Endometrial microvascular endothelial cells (primary cell): Measurements from ENCODE around the gene ICAM1. TPM values are rescaled to one million over a fixed set of nuclear protein-coding genes. Genes with fewer than 3 reads are reported as not detected.
"Not testable (repeated sequence)": the region's sequence is repeated elsewhere in the genome, so short reads cannot be mapped to it uniquely, and the experiment has no call there.

Experiments used
- in situ Hi-C: cut with HindIII; loops from 2 replicates; pipeline ENCODE4 v1.10.0; 2017; ENCODE audit warnings: low sequenced_read_pairs, low pct_unique_long_range_greater_than_20kb; ENCODE audit errors: inconsistent ontology term
- total RNA-seq: library from RNA; depleted of rRNA; stranded (reverse); fragments of >200 nt; gene quantifications from one replicate; pipeline ENCODE4 v1.2.3, GENCODE V29; 2015; ENCODE audit errors: inconsistent ontology term

The ICAM1 gene, protein sequence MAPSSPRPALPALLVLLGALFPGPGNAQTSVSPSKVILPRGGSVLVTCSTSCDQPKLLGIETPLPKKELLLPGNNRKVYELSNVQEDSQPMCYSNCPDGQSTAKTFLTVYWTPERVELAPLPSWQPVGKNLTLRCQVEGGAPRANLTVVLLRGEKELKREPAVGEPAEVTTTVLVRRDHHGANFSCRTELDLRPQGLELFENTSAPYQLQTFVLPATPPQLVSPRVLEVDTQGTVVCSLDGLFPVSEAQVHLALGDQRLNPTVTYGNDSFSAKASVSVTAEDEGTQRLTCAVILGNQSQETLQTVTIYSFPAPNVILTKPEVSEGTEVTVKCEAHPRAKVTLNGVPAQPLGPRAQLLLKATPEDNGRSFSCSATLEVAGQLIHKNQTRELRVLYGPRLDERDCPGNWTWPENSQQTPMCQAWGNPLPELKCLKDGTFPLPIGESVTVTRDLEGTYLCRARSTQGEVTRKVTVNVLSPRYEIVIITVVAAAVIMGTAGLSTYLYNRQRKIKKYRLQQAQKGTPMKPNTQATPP
- total RNA-seq, result 87.4 TPM

DNA sequence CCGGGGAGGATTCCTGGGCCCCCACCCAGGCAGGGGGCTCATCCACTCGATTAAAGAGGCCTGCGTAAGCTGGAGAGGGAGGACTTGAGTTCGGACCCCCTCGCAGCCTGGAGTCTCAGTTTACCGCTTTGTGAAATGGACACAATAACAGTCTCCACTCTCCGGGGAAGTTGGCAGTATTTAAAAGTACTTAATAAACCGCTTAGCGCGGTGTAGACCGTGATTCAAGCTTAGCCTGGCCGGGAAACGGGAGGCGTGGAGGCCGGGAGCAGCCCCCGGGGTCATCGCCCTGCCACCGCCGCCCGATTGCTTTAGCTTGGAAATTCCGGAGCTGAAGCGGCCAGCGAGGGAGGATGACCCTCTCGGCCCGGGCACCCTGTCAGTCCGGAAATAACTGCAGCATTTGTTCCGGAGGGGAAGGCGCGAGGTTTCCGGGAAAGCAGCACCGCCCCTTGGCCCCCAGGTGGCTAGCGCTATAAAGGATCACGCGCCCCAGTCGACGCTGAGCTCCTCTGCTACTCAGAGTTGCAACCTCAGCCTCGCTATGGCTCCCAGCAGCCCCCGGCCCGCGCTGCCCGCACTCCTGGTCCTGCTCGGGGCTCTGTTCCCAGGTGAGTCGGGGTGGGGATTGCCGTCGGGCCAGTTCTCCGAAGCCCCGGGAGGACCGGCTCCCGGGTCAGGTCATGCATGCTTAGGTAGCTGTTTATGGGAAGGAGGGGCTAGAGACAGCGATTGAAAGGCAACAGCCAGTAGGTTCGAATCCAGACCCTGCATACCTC, at the start of gene ICAM1:
Gene ICAM1, plus strand, starts transcription at position 505 of the 779 bp plus-strand sequence. Its CDS starts 40 bp downstream, at position 545.
- in situ Hi-C loops, result no loop called here

DNA sequence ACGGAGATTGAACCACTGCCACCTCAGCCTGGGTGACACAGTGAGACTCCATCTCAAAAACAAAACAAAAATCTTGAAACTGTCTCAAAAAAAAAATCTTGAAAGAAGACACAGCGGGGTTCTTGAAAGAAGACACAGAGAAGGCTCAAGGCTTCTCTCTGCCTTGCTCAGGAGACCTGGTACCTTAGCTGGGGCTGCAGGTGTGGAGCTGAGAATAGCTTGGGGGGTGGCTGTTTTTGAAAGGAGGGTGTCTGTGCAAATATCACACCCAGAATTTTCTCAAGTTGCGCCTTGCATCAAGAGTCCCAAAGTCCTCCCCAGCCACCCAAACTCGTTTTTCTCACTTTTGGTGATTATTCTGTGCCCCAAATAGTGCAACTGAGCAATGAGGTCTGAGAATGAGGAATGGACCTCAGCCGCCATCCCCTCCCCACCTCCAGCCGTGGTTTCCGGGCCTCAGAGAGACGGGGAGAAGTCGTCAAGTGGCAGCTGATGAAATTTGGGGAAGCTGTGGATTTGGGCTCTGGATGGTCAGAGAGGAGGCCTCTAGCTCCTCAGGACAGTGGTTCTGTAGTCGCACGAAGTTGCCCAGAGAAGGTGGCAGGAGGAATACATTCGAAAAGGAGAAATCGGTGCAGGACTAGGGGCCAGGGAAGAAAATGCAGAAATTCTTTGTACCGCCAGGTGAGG, 48.6 kb upstream of the ICAM1 start:
- in situ Hi-C loops, result no loop called here

DNA sequence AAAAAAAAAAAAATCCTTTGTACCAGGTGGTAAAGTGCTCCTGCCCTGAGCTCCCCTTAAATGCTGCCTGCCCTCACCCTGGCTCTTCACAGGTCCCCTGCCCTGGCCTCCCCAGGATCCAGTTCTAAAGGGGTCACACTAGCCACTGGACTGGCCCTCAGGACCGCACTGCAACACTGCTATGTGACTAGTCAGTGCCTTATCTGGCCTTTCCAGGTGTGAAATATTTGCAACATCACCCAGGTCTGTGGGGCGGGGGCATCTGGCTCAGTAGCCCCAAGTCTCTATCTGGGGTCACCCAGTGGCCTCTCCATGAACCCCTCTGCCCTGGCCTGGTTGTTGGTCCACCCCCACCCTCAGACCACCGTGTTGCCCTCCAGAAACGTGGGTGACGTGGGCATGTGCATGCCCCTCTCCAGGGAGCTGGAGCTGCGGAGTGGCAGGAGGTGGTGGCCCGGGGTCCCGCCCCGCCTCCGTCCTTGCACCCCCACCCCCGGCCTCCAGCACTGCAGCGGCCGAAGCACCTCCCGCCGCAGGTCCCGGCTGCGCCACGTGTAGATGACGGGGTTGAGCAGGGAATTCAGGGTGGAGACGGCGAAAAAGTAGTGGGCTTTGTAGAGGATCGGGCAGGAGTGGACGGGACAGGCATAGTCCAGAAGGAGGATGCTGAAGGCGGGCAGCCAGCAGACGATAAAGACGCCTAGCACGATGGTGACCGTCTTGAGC, 47.3 kb upstream of the ICAM1 start:
- in situ Hi-C loops, result no loop called here

DNA sequence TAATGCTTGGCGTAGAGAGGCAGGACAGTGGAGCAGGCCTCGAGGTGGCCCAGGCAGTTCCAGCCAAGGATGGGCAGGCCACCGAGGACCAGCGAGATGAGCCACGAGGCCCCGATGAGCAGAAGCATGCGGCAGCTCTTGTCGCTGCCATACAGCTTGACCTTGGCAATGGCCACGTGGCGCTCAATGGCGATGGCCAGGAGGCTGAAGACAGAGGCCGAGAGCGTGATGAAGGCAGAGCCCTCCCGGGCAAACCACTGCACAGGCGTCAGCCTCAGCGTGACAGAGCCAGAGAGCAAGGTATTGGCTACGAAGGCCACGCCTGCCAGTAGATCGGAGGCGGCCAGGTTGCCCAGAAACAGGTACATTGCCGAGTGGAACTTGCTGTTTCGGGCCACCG, 46.6 kb upstream of the ICAM1 start:
- in situ Hi-C loops, result no loop called here

DNA sequence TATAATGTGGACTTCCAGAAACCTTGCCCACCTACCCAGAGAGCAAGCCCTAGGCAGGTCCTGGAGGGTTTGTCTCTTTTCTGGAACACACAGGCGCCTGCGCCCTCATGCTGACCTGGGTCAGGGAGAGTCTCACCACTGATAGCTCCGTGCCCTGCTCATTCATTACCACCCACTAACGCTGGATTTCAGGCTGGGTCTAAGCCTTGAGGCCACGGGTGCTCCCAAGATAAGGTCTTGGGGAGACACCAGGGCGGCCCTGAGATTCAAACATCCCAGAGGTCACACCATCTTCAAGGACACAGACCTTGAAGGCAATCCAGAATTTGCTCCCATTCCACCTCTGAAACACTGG, 44.9 kb upstream of the ICAM1 start:
- in situ Hi-C loops, result no loop called here

DNA sequence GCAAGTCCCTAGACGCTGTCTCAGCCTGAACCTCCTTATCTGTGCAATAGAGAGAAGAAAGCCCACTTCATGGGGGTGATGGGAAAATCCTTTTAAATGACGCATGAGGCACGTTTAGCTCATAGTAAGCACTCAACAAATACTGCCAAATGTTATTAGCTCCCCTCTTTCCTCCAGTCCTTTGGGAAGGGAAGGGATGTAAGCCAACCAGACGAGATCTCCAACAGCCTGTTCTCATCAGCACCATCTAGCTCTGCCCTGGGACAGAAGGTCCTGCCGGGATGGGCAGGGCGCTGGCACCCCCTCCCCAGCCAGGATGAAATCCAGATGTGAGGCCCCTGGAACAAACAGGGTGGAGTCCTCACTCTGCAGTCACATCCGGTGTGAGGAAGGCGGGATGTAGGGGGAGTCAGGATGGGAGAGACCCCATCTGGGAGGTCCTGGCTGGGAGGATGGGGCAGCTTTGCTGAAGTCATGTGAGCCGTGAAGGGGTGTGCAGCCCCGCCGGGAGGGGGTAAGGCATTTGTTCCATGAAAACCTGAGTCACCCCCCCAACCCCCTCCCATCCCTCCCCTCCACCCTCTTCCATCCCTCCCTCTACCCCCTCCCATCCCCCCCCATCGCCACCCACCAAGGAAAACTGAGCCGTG, 44.4 kb upstream of the ICAM1 start:
- in situ Hi-C loops, result no loop called here

DNA sequence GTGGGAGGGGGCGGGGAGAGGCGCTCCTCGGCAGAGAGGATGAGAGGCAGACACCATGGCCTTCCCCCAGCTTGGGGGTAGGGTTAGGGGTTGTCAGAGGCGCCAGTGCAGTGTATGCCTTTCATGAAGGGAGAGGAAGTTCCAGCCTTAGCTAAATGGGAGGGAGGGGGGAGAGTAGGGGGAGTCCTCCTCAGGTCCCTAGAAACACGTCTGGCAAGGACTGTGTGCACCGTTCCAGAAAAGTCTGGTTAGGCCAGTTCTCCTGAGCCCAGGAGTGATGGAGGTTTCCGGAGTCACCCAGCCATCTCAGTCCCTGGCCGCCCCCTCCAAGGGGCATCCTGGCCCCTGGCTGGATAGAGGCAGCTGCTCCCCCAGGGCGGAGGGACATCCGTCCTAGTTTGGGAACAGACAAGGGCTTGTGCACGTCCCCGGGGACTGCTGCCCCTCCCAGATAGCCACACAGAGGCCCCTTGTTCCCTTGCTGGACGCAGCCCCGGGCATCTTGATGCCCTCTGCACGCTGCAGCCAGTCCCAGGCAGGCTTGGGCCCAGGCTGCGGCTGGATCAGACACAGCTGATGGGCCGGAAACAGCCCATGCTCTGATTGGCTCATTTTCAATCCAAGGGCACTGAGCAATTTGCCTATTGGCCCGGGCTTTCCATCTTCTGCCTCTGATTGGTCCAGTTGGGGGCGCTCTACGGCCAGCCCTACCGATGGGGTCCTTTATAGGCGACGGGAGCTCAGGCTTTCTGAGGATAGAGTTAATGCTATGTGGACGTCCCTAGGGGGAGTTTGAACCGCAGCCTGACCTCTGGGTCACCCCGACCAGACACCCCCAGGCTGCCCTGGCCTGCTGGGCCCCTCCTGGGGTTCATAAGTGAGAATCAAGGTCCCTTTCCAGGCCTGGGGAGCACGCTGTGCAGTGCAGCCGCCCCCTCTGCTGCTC, 43.6 kb upstream of the ICAM1 start:
- in situ Hi-C loops, result no loop called here

DNA sequence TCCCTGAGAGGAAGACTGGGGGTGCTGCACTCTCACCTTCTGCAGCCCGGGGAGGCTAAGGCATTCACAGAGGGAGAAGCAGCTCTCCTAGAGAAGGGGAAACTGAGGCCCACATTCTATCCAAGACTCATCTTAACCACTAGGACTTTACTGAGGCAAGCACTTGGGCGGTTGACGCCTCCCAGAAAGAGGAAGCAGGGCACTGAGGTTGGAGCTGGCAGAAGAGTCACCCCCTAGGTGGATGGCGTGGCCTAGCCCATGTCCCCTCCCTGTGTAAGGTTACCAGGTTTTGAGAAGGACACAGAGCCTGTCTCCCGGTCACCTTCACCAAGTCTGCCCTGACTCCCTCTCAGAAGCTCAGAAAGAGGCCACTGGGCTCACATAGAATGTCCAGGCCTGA, 42.5 kb upstream of the ICAM1 start:
- in situ Hi-C loops, result no loop called here

DNA sequence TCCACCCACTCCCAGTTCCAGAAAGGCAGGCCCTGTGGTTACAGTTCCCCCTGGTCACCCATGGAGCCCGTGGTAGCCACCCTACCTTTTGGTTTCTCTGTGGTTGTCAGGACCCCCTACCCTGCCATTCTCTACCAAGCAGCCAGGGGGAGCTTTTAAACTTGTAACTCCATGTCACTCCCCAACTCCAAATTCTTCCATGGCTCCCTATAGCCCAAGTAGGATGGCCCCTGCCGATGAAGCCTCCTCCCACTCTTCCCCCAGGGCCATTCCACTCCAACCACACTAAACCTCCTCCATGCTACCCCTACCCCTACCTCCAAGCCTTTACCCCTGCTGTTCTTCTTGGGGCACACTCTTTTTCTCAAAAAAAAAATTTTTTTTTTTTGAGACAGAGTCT, 42.0 kb upstream of the ICAM1 start:
- in situ Hi-C loops, result no loop called here

DNA sequence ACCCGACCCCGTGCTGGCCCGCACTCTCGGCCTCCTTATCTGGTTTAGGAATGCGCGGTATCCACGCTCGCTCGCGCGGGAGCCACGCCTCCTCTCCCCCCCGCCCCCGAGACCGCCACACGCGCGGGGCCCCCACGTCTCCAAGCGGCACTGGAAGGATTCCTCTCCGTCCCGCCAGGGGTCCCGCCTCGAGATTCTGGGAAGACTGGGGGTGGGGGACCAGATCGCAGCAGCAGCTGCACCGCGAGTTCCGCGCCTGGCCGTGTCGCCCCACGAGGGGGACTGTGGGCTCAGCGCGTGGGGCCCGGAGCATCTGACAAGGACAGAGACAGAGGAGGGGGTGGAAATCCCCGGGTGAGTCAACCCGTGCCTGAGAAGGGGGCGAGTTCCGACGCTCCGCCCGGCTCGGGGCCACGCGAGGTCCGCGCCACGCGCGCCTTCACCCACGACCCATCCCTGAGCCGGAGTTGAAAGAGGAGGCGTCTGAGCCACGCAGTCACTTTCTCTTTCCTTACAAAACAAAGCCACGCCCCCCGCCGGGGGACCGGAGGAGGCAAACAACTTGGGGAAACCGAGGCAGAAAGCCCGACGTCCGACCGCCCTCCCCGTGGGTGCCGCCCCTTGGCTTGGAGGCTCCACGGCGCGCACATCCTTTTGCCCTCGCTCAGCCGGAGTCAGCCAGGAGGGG, 40.6 kb upstream of the ICAM1 start:
- in situ Hi-C loops, result no loop called here

DNA sequence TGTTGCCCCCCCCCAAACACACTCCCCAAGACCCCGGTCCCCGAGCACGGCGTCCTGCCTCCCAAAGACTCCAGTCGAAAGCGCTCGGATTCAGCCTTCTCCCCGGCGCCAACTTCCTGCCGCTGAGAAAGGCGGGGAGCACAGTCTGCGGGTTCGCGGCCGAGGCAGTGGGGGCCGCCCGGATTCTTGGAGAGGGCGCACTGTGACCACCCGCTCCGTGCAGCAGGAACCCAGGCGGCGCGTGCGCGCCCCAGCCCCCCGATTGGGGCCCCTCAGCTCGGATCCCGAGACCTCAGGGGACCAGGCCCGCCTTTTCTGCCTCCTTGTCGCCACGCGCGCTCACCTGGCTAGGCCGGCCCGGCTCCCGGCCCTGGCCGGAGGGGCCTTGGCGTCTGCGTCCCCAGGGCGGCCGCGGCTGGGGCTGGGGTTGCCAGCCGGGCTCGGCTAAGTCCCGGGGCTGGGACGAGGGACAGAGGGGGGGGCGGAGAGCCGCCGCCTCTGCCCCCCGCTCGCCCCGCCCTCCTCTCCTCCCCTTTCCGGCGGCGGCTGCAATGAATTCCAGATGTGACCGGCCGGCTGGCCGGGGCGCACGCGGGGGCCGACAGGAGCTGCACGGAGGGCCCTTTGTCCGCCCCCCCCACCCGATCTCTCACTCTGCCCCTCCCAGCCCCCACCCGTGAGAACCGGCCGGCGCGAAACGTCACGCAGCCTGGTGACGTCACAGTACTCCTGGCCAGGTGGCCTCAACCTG, 39.9 kb upstream of the ICAM1 start, which contains the start of gene S1PR2:
Gene S1PR2, minus strand, starts transcription at position 471 of the 751 bp plus-strand sequence. CDS start 6,426 bp downstream, outside the sequence.
- in situ Hi-C loops, result no loop called here

DNA sequence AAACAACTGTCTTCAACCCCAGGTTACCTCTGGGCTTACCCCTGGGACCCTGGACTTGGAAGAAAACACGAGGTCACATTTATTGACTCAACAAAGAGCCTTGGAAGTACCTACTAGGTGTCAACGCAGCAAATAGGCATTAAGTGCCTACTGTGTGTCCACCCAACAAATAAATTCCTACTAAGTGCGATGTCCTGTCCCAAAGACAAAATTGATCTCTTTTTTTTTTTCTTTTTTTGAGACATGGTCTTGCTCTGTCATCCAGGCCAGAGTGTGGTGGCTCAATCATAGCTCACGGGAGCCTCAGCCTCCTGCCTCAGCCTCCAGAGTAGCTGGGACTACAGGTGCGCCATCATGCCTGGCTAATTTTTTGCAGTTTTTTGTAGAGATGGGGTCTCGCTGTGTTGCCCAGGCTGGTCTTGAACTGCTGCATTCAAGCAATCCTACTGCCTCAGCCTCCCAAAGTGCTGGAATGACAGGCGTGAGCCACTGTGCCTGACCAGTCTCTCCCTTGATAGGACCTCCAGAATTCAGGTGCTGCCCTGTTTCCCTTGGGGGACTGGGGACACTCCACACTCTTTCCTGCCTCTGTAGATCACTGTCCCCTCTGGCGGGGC, 39.2 kb upstream of the ICAM1 start:
- in situ Hi-C loops, result no loop called here

DNA sequence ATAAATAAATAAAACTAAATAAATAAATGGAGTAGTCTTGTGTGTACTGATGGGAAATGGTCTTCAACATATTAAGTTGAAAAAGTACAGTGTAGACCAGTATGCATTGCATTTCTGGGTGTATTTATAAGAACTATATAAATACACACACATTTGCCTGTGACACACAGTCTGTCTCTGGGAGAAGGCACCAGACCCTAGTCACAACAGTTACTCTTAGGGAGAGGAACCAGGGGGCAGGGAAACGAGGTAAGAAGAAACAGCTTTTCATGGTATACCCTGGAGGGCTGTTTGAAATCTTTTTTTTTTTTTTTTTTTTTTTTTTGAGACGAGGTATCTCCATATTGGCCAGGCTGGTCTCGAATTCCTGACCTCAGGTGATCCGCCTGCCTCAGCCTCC, 37.0 kb upstream of the ICAM1 start:
- in situ Hi-C loops, result no loop called here

DNA sequence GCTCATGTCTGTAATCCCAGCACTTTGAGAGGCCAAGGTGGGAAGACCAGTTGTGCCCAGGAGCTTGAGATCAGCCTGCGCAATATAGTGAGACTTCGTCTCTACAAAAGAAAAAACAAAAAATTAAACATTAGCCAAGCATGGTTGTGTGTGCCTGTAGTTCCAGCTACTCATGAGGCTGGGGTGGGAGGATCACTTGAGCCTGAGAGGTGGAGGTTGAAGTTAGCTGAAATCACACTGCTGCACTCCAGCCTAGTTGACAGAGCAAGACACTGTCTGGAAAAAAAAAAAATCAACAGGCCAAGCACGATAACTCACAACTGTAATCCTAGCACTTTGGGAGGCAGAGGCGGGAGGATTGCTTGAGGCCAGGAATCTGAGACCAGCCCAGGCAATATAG, 35.9 kb upstream of the ICAM1 start:
- in situ Hi-C loops, result no loop called here

DNA sequence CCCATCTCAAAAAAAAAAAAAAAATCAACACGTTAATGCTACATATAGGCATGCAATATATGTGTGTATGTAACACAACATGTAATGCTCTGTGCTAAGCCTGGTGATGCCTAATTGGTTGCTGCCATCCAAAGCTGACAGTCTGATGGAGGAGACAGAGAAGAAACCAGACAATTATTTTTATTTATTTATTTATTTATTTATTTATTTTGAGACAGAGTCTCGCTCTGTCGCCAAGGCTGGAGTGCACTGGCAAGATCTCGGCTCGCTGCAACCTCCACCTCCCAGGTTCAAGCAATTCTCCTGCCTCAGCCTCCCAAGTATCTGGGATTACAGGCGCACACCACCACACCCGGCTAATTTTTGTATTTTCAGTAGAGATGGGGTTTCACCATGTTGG, 35.5 kb upstream of the ICAM1 start:
- in situ Hi-C loops, result not testable (repeated sequence)

DNA sequence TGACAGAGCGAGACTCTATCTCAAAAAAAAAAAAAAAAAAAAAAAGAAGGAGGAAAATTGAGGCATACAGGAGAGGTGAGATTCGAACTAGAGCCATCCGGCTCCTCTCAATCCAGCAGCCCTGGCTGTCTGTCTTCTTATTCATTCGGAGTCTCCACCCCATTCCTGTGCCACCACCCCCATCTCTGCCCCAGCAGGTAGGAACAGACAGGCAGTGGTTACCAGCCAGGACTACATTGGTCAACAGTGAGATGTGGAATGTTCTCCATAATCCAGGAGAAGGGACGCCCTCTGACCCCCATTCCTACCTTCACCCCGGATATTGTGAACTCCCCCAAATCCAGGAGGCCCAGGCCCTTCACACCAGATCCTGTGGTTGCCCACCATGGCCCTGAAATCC, 33.2 kb upstream of the ICAM1 start:
- in situ Hi-C loops, result no loop called here
